HG02973 (cell line): Measurements from ENCODE around the gene PNPT1.
"Not testable (repeated sequence)": the region's sequence is repeated elsewhere in the genome, so short reads cannot be mapped to it uniquely, and the experiment has no call there.

ENCODE experiments used
- ATAC-seq: cut with Tn5 transposase; IDR thresholded peaks from one replicate; pipeline ENCODE4 v1.9.1; 2021; ENCODE audit warnings: moderate library complexity; ENCODE audit not compliant: unreplicated experiment

PNPT1 gene

GRCh38 chr2:55693181-55694125 is at the start of gene PNPT1:
Gene PNPT1 (minus strand): TSS chr2:55693844. CDS start chr2:55693823, 21 bp downstream.
- peak; percentile 100 for ATAC-seq

- no peak for ATAC-seq
These were observed 49.4 kb upstream of the PNPT1 start for GRCh38 chr2:55742996-55743395.

DNA sequence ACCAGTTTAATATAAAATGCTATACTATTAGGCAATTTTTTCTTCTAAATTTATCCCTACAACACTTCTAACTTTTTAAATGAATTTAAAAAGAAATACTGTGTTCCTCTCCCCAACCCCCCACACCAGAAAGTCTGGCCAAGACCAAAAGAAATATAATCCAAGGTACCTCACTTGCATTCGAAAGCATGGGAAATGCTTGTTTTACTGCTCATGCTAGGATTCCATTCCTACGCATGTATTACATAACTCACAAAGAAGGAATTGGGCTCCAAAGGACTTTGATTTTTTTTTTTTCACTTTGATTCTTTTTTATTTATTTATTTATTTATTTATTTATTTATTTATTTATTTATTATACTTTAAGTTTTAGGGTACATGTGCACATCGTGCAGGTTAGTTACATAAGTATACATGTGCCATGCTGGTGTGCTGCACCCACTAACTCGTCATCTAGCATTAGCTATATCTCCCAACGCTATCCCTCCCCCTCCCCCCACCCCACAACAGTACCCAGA is 42.4 kb upstream of the PNPT1 start:
- ATAC-seq: not testable (repeated sequence)

DNA sequence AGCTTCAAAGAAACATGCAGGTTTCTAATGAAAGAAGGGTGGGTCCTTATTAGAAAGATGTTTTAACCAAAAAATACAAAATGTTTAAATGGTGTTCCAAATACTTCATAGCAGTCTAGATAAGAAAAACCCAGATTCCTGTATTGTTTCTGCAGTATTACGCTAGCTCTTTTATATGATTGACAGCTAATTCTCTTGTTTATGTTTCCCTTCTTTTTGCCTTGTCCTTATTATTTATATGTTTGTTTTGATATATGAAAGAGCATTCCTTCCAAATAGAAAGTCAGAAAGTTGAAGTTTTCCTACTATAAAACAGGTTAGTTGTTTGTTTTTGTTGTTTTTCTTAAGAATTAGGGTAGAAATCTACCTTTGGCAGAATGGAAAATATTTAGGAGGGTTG is 41.1 kb upstream of the PNPT1 start:
- ATAC-seq: no peak

DNA sequence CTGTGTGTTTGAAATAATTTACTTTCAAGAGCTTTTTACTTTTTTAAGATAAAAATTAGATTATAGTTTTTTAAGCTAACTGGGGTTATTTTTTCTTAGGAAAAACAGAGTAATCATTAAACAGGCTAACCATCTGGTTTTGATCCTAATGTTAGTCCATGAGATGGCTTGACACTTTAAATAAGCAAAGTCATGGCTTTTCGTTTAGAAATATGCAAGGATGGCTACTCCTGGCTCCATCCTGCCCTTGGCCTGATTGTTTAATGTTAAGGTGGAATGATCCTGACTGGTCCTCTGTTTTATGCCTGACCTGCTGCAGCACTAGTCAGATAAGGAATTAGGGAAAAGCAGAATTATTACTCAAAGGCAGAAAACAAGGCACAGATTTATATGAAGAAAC is 39.7 kb upstream of the PNPT1 start:
- no peak for ATAC-seq

GRCh38 chr2:55732854-55733253 is 39.2 kb upstream of the PNPT1 start:
- ATAC-seq: no peak

DNA sequence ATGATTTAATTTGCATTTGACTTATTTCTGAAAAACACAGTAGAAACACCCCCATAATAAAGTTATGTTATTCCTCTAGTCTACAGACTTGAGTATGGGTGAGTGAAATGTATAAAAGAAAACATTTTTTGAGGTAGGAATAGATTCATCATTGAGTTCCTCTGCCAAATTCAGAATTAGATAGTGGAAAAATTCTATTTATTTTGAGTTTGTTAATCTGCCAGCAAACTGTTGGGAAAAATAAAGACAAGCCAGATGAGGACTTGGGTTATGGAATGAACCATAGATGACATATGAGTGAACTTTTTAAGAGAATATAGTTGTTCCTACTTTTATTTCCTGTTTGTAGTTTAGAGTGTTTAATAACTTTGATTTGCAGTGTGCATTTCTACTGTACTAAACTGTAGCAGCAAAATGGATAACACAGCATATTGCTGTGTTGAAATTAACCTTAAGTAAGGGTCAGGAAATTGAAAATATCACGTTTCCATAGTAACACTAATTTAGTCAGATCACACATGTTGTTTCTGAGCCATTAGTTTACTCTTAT is 35.6 kb upstream of the PNPT1 start:
- ATAC-seq: no peak

- no peak for ATAC-seq
These were observed 28.1 kb upstream of the PNPT1 start for GRCh38 chr2:55721596-55722215.

GRCh38 chr2:55720417-55720816 is 26.8 kb upstream of the PNPT1 start:
- no peak for ATAC-seq

DNA sequence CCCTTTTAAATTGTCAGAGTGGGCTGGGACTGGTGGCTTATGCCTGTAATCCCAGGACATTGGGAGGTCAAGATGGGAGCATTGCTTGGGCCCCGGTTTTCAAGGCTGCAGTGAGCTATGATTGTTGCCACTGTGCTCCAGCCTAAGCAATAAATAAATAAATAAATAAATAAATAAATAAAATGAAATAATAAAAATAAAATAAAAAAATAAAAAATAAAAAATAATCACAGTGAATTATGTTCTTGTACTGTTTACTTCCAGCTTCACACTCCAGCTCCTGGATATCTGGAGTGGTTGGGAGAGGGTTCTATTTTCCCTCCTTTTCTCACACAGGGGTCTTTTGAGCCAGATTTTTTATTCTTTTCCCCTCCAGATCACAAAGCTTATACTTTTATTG is 26.2 kb upstream of the PNPT1 start:
- ATAC-seq: no peak

- ATAC-seq: peak; percentile 58
These were observed 24.7 kb upstream of the PNPT1 start for GRCh38 chr2:55718165-55719008.

- no peak for ATAC-seq
These were observed 22.0 kb upstream of the PNPT1 start for GRCh38 chr2:55715626-55716025.

DNA sequence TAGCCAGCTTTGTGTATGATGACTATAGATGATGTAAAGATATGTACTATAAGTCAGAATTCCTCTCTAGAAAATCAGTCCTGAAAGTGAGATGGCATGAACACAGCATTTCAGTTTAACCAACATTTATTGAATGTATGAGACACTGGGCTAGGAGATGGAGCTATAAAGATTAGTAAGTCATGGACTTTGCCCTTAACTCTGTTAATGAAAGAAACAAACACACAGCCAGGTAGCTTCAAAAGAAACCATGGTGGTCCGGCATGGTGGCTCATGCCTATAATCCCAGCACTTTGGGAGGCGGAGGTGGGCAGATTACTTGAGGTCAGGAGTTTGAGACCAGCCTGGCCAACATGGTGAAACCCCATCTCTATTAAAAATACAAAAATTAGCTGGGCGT is 21.5 kb upstream of the PNPT1 start:
- not testable (repeated sequence) for ATAC-seq

- ATAC-seq: no peak
These were observed 18.9 kb upstream of the PNPT1 start for GRCh38 chr2:55712477-55713060.

DNA sequence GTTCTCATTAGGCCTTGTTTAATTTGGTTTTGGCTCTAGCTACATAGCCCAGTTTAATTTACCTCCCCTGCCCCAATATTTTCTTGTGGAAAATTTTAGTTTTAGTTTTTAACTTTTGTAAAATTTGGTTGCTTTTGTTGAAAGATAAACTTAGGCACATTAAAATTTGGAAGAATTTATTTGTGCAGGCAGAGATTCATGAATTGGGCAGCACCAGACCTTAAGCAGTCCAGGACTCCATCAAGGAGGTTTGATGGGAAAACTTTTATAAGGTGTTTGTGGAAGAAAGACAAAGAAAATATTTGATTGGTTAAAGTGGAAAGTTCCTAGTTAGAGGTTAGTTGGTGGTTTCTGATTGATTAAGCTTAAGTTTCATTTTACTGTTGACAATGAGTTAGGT is 16.4 kb upstream of the PNPT1 start:
- no peak for ATAC-seq

DNA sequence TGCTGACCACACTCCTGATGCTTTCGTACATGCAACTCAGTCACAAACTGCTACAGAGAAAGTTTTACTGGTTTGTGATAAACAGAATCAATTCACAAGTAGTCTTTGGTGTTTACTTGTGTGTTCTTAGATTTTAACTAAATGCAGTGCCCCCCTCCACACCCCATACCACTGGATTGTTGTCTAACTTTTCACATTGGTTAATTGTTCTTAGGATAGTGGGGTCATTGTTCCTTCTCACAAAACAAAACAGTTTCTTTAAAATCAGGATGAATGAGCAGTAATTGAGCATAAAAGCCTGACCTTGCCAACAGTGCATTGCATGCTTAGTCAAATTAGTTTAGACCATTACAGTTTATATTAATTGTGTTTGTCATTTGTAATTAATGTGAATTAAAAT is 14.1 kb upstream of the PNPT1 start:
- ATAC-seq: no peak

DNA sequence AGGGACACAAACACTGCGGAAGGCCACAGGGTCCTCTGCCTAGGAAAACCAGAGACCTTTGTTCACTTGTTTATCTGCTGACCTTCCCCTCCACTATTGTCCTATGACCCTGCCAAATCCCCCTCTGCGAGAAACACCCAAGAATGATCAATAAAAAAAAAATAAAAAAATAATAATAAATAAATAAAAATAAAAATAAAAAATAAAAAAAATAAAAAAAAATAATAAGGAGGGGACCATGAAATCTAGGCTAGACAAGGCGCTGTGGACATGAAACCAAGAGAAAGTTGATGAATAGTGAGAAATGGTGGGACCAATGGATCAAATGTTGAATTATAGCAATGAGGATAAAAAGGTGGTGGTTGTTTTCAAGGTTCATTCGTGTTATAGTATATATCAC is 12.6 kb upstream of the PNPT1 start:
- ATAC-seq: not testable (repeated sequence)

DNA sequence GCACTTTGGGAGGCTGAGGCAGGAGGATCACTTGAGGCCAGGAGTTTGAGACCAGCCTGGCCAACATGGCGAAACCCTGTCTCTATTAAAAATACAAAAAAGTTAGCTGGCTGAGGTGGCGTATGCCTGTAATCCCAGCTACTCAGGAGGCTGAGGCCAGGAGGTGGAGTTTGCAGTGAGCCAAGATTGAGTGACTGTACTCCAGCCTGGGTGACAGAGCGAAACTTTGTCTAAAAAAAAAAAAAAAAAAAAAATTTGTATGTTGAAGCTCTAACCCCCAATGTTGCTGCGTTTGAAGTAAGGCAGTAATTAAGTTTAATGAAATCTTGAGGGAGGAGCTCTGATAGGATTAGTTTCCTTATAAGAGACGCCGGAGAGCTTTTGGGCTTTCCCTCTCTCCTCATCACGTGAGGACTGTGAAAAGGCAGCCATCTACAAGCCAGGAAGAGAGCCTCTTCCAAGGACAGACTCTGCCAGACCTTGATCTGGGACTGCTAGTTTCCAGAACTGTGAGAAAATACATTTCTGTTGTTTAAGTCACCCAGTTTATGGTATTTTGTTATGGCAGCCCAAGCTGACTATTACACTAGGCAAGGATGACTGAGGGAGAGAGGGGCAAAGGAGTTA is 11.5 kb upstream of the PNPT1 start:
- no peak for ATAC-seq

- no peak for ATAC-seq
These were observed 9.7 kb upstream of the PNPT1 start for GRCh38 chr2:55703350-55703749.

- peak; percentile 6 for ATAC-seq
These were observed 904 bp downstream of the PNPT1 start for GRCh38 chr2:55692740-55693139.
